ENCODE data around the gene MYCBP2.

DNA sequence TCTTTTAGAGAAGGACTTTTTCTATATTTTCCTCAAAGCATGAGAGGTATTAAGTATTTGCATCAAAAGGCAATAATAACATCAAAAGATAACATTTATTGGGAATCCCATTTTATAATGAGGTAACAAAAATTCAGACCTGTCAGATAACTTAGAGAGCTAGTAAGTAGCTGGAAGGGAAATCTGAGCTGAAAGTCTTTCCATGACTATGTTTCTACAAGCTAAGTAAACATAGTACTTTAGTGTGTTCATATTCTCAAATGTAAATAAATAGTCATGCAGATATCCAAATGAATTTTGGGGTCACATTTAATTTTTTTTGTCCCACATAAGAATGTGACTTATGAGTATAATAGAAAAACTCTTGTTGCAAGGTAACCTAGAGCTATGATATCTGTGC, 212.6 kb downstream of the MYCBP2 start:
- TF ChIP-seq, protein P1, sequence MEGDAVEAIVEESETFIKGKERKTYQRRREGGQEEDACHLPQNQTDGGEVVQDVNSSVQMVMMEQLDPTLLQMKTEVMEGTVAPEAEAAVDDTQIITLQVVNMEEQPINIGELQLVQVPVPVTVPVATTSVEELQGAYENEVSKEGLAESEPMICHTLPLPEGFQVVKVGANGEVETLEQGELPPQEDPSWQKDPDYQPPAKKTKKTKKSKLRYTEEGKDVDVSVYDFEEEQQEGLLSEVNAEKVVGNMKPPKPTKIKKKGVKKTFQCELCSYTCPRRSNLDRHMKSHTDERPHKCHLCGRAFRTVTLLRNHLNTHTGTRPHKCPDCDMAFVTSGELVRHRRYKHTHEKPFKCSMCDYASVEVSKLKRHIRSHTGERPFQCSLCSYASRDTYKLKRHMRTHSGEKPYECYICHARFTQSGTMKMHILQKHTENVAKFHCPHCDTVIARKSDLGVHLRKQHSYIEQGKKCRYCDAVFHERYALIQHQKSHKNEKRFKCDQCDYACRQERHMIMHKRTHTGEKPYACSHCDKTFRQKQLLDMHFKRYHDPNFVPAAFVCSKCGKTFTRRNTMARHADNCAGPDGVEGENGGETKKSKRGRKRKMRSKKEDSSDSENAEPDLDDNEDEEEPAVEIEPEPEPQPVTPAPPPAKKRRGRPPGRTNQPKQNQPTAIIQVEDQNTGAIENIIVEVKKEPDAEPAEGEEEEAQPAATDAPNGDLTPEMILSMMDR (conservative IDR thresholded peaks at IDR 0.05; ENCODE audit: low read length) = no peak
- TF ChIP-seq EZH2phosphoT487 (IDR thresholded peaks at IDR 0.05; ENCODE audit: borderline replicate concordance, low read depth, low read length) = no peak

All from OCI-LY7 (cell line).